Activated CD8-positive, alpha-beta memory T cell treated with anti-CD3 and anti-CD28 coated beads, Interleukin-2, amount 10 ng/mL, durations not matched to agents 7 days and 5 days (primary cell): ENCODE measurements around the gene CRAMP1. TPM values are rescaled to one million over a fixed set of nuclear protein-coding genes. Genes with fewer than 3 reads are reported as not detected.
A peak's percentile ranks its signal among the peaks of the same experiment; 100 is the strongest.
"Not testable (repeated sequence)": the region's sequence is repeated elsewhere in the genome, so short reads cannot be mapped to it uniquely, and the experiment has no call there.

Experiments
- ATAC-seq: fragments of 150-1000 bp; cut with Tn5 transposase; one replicate; pipeline ENCODE4 v1.10.0; 2021; ENCODE audit warnings: moderate library complexity
- CTCF ChIA-PET: fragments of 350-600 bp; sonication (Branson Sonifier 250); formaldehyde crosslinking; loops from one replicate; lab custom pipeline; 2021; ENCODE audit warnings: antibody characterized with exemption; lab: Charles Lee
- DNase-seq: peaks from one replicate; pipeline ENCODE4 v3.0.0-alpha.2; 2020
- H3K27ac Mint-ChIP-seq: one replicate; pipeline ENCODE4 v1.8.0; 2021; ENCODE audit warnings: mild to moderate bottlenecking, mixed read lengths
- H3K27me3 Mint-ChIP-seq: one replicate; pipeline ENCODE4 v1.8.0; 2021; ENCODE audit warnings: mixed read lengths
- H3K36me3 Mint-ChIP-seq: one replicate; pipeline ENCODE4 v1.8.0; 2021; ENCODE audit warnings: mild to moderate bottlenecking, mixed read lengths
- H3K4me1 Mint-ChIP-seq: one replicate; pipeline ENCODE4 v1.8.0; 2021; ENCODE audit warnings: mixed read lengths
- H3K4me3 Mint-ChIP-seq: one replicate; pipeline ENCODE4 v1.8.0; 2021; ENCODE audit warnings: mild to moderate bottlenecking, moderate library complexity, mixed read lengths
- H3K9me3 Mint-ChIP-seq: one replicate; pipeline ENCODE4 v1.8.0; 2022; ENCODE audit warnings: low read depth, mixed read lengths
- total RNA-seq, 2 experiments: library from RNA; stranded (reverse); gene quantifications; one replicate each; pipeline ENCODE4 v1.2.3, GENCODE V29; 2021

CRAMP1 gene
- total RNA-seq, 2 experiments from 2014 or later: 26.8 to 31.1 TPM

- Mint-ChIP-seq H3K4me3 (no peak overlapping the region), H3K4me1 (peaks cover 20% of the 10 kb centered on the region), H3K27ac (no peak overlapping the region), H3K9me3 (no peaks in the 10 kb centered on the region), H3K36me3 (peaks cover 3% of the 10 kb centered on the region), H3K27me3 (no peaks in the 10 kb centered on the region)
- CTCF ChIA-PET: interaction anchor here (0.7 to 2.2 kb wide), 2 partner anchors 13 to 230 kb away, joined by 3 to 9 read pairs; no protein-coding TSS in a partner anchor
- ATAC-seq (no peak), DNase-seq (no peak)
Measured at GRCh38 chr16:1710811-1711507, 98.8 kb downstream of the CRAMP1 start.

DNA sequence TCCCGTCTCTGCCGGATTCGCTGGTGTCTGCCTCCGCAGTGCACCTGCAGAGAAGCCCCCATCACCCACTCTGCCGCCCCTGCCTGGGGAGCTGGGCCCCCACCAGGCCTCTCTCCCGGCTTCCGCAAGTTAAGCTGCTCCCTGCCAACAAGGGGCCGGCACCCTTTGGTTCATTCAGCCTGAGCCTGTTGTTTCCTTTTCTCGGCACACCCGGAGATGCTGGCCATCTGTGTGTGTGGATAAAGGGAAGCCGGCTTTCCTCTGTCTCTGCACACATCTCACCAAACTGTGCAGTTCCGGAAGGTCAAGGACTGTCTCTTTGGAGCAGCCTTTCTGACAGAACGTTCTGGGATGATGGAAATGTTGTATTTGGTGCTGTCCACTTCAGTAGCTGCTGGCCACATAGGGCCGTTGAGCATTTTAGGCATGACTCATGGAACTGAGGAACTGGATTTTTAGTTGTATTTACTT, 100.7 kb downstream of the CRAMP1 start:
- CTCF ChIA-PET: interaction anchor here (1.3 kb wide), 1 partner anchor 8 kb away, joined by 5 read pairs; no protein-coding TSS in a partner anchor

GRCh38 chr16:1713331-1713730, 101.2 kb downstream of the CRAMP1 start:
- Mint-ChIP-seq H3K36me3 (peaks cover 2% of the 10 kb centered on the region), H3K27ac (no peak overlapping the region), H3K4me1 (peaks cover 9% of the 10 kb centered on the region), H3K9me3 (no peaks in the 10 kb centered on the region), H3K4me3 (no peak overlapping the region), H3K27me3 (no peaks in the 10 kb centered on the region)
- DNase-seq: no peak
- CTCF ChIA-PET: interaction anchor here (1.0 to 1.3 kb wide), 2 partner anchors 8 to 10 kb away, joined by 5 read pairs; no protein-coding TSS in a partner anchor
- ATAC-seq: no peak

More for the DNA sequence above, 100.7 kb downstream of the CRAMP1 start:
- Mint-ChIP-seq H3K4me1 (peaks cover 14% of the 10 kb centered on the region), H3K9me3 (no peaks in the 10 kb centered on the region), H3K27ac (no peak overlapping the region), H3K36me3 (peaks cover 3% of the 10 kb centered on the region), H3K4me3 (no peak overlapping the region), H3K27me3 (no peaks in the 10 kb centered on the region)
- DNase-seq (no peak), ATAC-seq (no peak)

- Mint-ChIP-seq H3K27me3 (no peaks in the 10 kb centered on the region), H3K9me3 (no peaks in the 10 kb centered on the region), H3K27ac (no peak overlapping the region), H3K4me3 (no peak overlapping the region), H3K4me1 (peaks cover 7% of the 10 kb centered on the region), H3K36me3 (peaks cover 2% of the 10 kb centered on the region)
- no peak for ATAC-seq
- CTCF ChIA-PET: interaction anchor here (1.0 to 1.3 kb wide), 2 partner anchors 9 to 10 kb away, joined by 5 read pairs; no protein-coding TSS in a partner anchor
- peak; percentile 37 for DNase-seq
Measured at GRCh38 chr16:1713933-1714332, 101.8 kb downstream of the CRAMP1 start.

DNA sequence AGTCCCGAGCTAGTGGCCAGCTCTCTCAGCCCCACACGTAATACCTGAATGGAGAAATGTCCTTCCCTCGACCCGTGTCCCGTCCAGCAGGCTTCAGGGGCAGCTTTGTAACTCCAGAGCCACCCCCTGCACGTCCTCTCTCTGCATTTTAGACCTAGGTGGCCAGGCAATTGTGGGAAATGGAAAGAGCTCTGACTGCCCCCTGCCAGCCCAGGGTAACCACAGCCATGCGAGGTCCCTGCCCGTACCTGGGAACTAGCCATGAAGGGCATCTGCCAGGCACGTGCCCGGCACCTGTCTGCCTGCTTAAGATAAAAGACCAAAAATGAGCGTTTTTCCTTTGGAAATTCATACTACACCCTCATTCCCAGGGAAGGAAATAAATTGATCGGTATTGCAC, 103.1 kb downstream of the CRAMP1 start:
- ATAC-seq (no peak), DNase-seq (no peak)
- Mint-ChIP-seq H3K4me1 (peaks cover 10% of the 10 kb centered on the region), H3K36me3 (no peaks in the 10 kb centered on the region), H3K27me3 (no peaks in the 10 kb centered on the region), H3K9me3 (no peaks in the 10 kb centered on the region), H3K27ac (no peak overlapping the region), H3K4me3 (no peak overlapping the region)
- CTCF ChIA-PET: no interaction called here

DNA sequence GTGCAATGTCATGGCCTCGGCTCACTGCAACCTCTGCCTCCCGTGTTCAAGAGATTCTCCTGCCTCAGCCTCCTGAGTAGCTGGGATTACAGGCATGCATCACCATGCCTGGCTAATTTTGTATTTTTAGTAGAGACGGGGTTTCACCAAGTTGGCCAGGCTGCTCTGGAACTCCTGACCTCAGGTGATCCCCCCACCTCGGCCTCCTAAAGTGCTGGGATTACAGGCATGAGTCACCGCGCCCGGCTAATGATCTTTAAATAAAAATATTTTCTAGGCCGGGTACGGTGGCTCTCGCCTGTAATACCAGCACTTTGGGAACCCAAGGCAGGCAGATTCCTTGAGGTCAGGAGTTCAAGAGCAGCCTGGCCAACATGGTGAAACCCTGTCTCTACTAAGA, 106.1 kb downstream of the CRAMP1 start:
- H3K4me3 Mint-ChIP-seq, H3K27me3 Mint-ChIP-seq, ATAC-seq, H3K27ac Mint-ChIP-seq, H3K9me3 Mint-ChIP-seq, H3K36me3 Mint-ChIP-seq, DNase-seq: not testable (repeated sequence)
- H3K4me1 Mint-ChIP-seq: peaks cover 30% of the 10 kb centered on the region
- CTCF ChIA-PET: interaction anchor here (1.8 kb wide), 1 partner anchor 11 kb away, joined by 5 read pairs; no protein-coding TSS in a partner anchor

DNA sequence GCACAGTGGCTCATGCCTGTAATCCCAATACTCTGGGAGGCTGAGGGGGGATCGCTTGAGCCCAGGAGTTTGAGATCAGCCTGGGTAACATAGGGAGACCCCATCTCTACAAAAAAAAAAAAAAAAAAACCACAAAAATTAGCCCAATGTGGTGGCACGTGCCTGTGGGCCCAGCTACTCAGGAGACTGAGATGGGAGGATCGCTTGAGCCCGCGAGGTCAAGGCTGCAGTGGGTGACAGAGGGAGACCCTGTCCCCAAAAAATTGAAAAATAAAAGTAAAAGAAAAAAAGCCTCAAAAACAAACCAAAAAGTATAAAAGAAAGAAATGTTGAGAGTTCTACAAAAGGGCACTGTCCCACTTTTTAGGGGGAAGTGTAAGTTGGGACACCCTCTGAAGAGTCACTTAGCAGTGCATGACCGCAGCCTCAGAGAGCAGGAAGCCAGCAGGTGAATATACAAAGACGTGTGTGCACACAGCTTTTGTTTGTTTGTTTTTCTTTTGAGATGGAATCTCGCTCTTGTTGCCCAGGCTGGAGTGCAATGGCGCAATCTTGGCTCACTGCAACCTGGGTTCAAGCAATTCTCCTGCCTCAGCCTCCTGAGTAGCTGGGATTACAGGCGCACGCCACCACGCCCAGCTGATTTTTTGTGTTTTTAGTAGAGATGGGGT, 107.5 kb downstream of the CRAMP1 start:
- not testable (repeated sequence) for DNase-seq, H3K27me3 Mint-ChIP-seq
- CTCF ChIA-PET: interaction anchor here (0.5 to 2.5 kb wide), 2 partner anchors 13 to 1328 kb away, joined by 3 to 6 read pairs; no protein-coding TSS in a partner anchor

GRCh38 chr16:1721372-1721771, 109.2 kb downstream of the CRAMP1 start:
- Mint-ChIP-seq H3K36me3 (peaks cover 1% of the 10 kb centered on the region), H3K9me3 (no peaks in the 10 kb centered on the region), H3K27me3 (no peaks in the 10 kb centered on the region), H3K4me3 (no peak overlapping the region), H3K4me1 (peaks cover 35% of the 10 kb centered on the region), H3K27ac (no peak overlapping the region)
- DNase-seq: no peak
- CTCF ChIA-PET: interaction anchor here (1.0 kb wide), 1 partner anchor 37 kb away, joined by 3 read pairs; no protein-coding TSS in a partner anchor
- no peak for ATAC-seq

More for the DNA sequence above, 107.5 kb downstream of the CRAMP1 start:
- ATAC-seq, H3K36me3 Mint-ChIP-seq, H3K9me3 Mint-ChIP-seq, H3K4me3 Mint-ChIP-seq: not testable (repeated sequence)
- Mint-ChIP-seq H3K27ac (peak overlapping the region; percentile 65), H3K4me1 (peaks cover 35% of the 10 kb centered on the region)

DNA sequence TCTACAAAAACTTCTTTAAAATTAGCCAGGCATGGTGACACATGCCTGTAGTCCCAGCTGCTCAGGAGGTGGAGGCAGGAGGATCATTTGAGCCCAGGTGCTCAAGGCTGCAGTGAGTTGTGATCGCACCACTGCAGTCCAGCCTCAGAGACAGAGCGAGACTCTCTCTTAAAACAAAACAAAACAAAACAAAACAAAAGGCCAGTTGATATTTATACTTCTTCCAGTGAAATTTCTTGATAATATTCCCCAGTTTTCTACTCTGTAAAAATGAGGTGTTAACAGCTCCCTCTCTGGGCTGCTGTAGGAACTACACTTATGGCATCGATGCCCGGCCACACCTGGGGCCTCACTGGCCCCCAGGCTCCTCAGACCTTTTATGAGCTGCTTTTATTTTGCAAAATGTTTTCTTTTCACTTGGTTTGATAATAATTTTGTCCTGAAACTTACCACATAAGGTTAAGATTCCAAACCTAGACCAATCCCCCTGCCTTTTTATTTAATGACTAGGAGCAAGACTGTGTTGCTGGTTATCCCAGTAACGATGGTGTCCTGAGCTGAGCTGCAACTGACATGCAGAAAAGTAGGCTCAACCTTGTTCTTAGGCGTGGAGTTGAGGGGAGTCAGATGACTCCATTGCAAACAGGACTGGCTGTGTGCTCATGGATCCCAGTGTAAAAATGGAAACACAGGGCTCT, 111.4 kb downstream of the CRAMP1 start:
- peaks cover 8% of the 10 kb centered on the region for H3K36me3 Mint-ChIP-seq
- DNase-seq (peak; percentile 59), ATAC-seq (peak; percentile 52)
- no peak overlapping the region for H3K4me3 Mint-ChIP-seq
- H3K9me3 Mint-ChIP-seq: no peaks in the 10 kb centered on the region
- H3K4me1 Mint-ChIP-seq: peaks cover 37% of the 10 kb centered on the region
- CTCF ChIA-PET: interaction anchor here (0.9 to 1.8 kb wide), 19 partner anchors 10 to 423 kb away, joined by 3 to 9 read pairs (median 4); partner anchors contain the start of genes EME2, JPT2, MRPS34 and NME3
- H3K27me3 Mint-ChIP-seq: no peaks in the 10 kb centered on the region
- H3K27ac Mint-ChIP-seq: peak overlapping the region; percentile 26

GRCh38 chr16:1724491-1724890, 112.3 kb downstream of the CRAMP1 start:
- Mint-ChIP-seq H3K4me3 (no peak overlapping the region), H3K27me3 (no peaks in the 10 kb centered on the region), H3K36me3 (peaks cover 12% of the 10 kb centered on the region), H3K9me3 (no peaks in the 10 kb centered on the region), H3K4me1 (peaks cover 34% of the 10 kb centered on the region), H3K27ac (no peak overlapping the region)
- ATAC-seq (no peak), DNase-seq (no peak)
- CTCF ChIA-PET: interaction anchor here (1.3 to 1.8 kb wide), 6 partner anchors 21 to 361 kb away, joined by 3 to 5 read pairs (median 4); no protein-coding TSS in a partner anchor

GRCh38 chr16:1726661-1727502, 114.7 kb downstream of the CRAMP1 start:
- no peak overlapping the region for H3K4me3 Mint-ChIP-seq
- H3K4me1 Mint-ChIP-seq: peaks cover 20% of the 10 kb centered on the region
- ATAC-seq (no peak), DNase-seq (no peak)
- peaks cover 11% of the 10 kb centered on the region for H3K36me3 Mint-ChIP-seq
- CTCF ChIA-PET: no interaction called here
- no peak overlapping the region for H3K27ac Mint-ChIP-seq
- no peaks in the 10 kb centered on the region for H3K27me3 Mint-ChIP-seq
- H3K9me3 Mint-ChIP-seq: no peaks in the 10 kb centered on the region
